ENCODE data around the gene PTTG1IP2. TPM values are rescaled to one million over a fixed set of nuclear protein-coding genes. Genes with fewer than 3 reads are reported as not detected.
A peak's percentile ranks its signal among the peaks of the same experiment; 100 is the strongest.

The PTTG1IP2 gene
- total RNA-seq (2011; cell fraction: chromatin; rRNA removed; ENCODE audit: low replicate concordance): not detected in 2 replicates
- not detected in 2 replicates for total RNA-seq (2011; cell fraction: nucleolus; rRNA removed)
- not detected in 2 replicates for total RNA-seq (2011; cell fraction: nucleoplasm; rRNA removed)
- total RNA-seq (2014; rRNA removed) (not detected in 2 replicates), total RNA-seq (2014; rRNA removed; fragmentation: Illumina TruSeq; extraction: Trizol) (not detected in 2 replicates), total RNA-seq (2015; rRNA removed; fragmentation: Illumina TruSeq; extraction: Trizol) (not detected in 2 replicates), total RNA-seq (2021) (not detected in 2 replicates), polyA plus RNA-seq (2011; rRNA removed) (not detected in 2 replicates), polyA plus RNA-seq (2014; fragmentation: Illumina TruSeq; extraction: Trizol) (not detected in 2 replicates), polyA plus RNA-seq (2014; fragmentation: Nextera tagmentation; extraction: Ambion mirVana) (not detected), polyA plus RNA-seq (2014; rRNA removed) (not detected in 2 replicates), polyA minus RNA-seq (2011; rRNA and poly(A)+ RNA removed) (not detected in 2 replicates), Bru-seq, nascent RNA (not detected), BruChase-seq, experiment 1, labeled RNA remaining after a 2-hour chase (percentile 44 among the genes with signal in this experiment), BruChase-seq, experiment 2, labeled RNA remaining after a 6-hour chase (percentile 29 among the genes with signal in this experiment)
- polyA plus RNA-seq (2011; cell fraction: cytosol; rRNA removed): not detected in 2 replicates
- not detected in 2 replicates for polyA plus RNA-seq (2011; cell fraction: nucleus; rRNA removed)
- polyA plus RNA-seq (2012): not detected in 2 replicates
- polyA minus RNA-seq (2011; cell fraction: cytosol; rRNA and poly(A)+ RNA removed): not detected in 2 replicates
- polyA minus RNA-seq (2011; cell fraction: nucleus; rRNA and poly(A)+ RNA removed): not detected in 2 replicates
- long read RNA-seq, experiment 1: 0 reads
- long read RNA-seq, experiment 2: 0 reads
- long read RNA-seq, experiment 3: 0 reads

DNA sequence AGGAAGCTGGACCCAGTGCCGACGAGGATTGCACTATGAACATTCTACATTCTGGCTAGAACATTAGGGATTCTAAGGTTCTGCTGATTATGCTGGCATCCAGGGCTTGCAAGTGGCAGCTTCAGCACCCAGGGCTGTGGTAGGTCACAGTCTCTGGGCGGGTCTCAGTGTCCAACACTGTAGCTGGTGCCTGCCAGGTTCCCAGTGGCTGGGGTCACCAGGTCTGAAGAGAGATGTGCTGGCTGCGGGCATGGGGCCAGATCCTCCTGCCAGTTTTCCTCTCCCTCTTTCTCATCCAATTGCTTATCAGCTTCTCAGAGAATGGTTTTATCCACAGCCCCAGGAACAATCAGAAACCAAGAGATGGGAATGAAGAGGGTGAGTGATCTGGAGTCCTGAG is at the start of gene PTTG1IP2:
TSS of gene PTTG1IP2 (plus strand) at position 86 of the 400 bp plus-strand sequence. CDS start at position 234, 148 bp downstream.
- DNase-seq (ENCODE audit: extremely low read depth in 1 of 4, low spot score in 3 of 4): no peak
- Histone ChIP-seq H3K79me2 (ENCODE audit: control insufficient read depth, insufficient read depth, low read length) (no peaks in the 10 kb centered on the region), H3K27me3 (ENCODE audit: control insufficient read depth in 2 of 2, insufficient read depth in 2 of 2, low read length in 2 of 2) (no peaks in the 10 kb centered on the region), H2AFZ (ENCODE audit: low read depth, low read length) (no peak within 1 kb of the TSS), H3K4me1 (replicated peaks in 1 of 2; ENCODE audit: control insufficient read depth in 2 of 2, insufficient read depth in 2 of 2, low read length in 2 of 2) (no peaks in the 10 kb centered on the region), H3K36me3 (ENCODE audit: control insufficient read depth, insufficient read depth, low read length) (no peaks in the 10 kb centered on the region), H3K4me3 (no peak within 1 kb of the TSS), H4K20me1 (replicated peaks; ENCODE audit: control insufficient read depth, insufficient read depth, low read length) (no peaks in the 10 kb centered on the region), H3K9ac (ENCODE audit: insufficient read depth in 1 of 2, low read depth in 2 of 2, low read length in 2 of 2) (no peak within 1 kb of the TSS), H3K9me1 (ENCODE audit: control insufficient read depth, insufficient read depth, low read length) (no peaks in the 10 kb centered on the region), H3K9me3 (replicated peaks; ENCODE audit: control insufficient read depth, insufficient read depth, low read depth, low read length) (no peaks in the 10 kb centered on the region), H3K4me2 (ENCODE audit: insufficient read depth, low read length) (no peak within 1 kb of the TSS), H3K27ac (ENCODE audit: extremely low read depth, low read depth, low read length) (no peak within 1 kb of the TSS)
- WGBS (ENCODE audit: insufficient coverage, low coverage, missing lambda C conversion rate): 0% methylated on average over 4 of the region's 4 CpGs
- BruUV-seq (replicated peaks): no TSS peak
- ChIA-PET CTCF (ENCODE audit: low intra/inter-chr PET ratio) (no interaction called here), POLR2A (no interaction called here)
- ATAC-seq: no peak
- TF ChIP-seq MLLT1 (IDR thresholded peaks at IDR 0.05) (no peak), MTA2 (IDR thresholded peaks at IDR 0.05; ENCODE audit: low read depth) (no peak), MAFF (IDR thresholded peaks at IDR 0.05; ENCODE audit: low read length) (no peak), MCM5 (IDR thresholded peaks at IDR 0.05; ENCODE audit: low read depth) (no peak), KLF10 (CRISPR knock-in tag; IDR thresholded peaks at IDR 0.05) (no peak), SREBF2 (CRISPR knock-in tag; IDR thresholded peaks at IDR 0.05) (no peak), BCOR (IDR thresholded peaks at IDR 0.05) (no peak)
- intact Hi-C loops (cut with micrococcal nuclease): no loop called here
- no peak for FAIRE-seq
- in situ Hi-C loops (cut with MboI): no loop called here
